Lung (tissue), 12 donors: Measurements from ENCODE around the gene GRIN3B. TPM values are rescaled to one million over a fixed set of nuclear protein-coding genes. Genes with fewer than 3 reads are reported as not detected.

Experiments used
- ATAC-seq: fragments of 200-7000 bp; cut with Tn5 transposase; one replicate; pipeline ENCODE4 v1.9.1; 2020; ENCODE audit warnings: moderate number of reproducible peaks; ENCODE audit not compliant: insufficient read depth, low FRiP score
- DNase-seq, 3 donors: peaks; one replicate each; pipeline ENCODE4 v3.0.0-alpha.2; 2013 to 2017
- H3K27ac ChIP-seq, 2 donors: one replicate each; pipeline ENCODE4 v1.5.1; 2013; ENCODE audit warnings: mild to moderate bottlenecking in 2 of 2, moderate library complexity in 2 of 2, control low read depth in 1 of 2, inconsistent platforms in 1 of 2, low read depth in 1 of 2, low read length in 1 of 2
- H3K27me3 ChIP-seq, 3 donors: one replicate each; pipeline ENCODE4 v1.5.1; 2013; ENCODE audit warnings: low read length in 2 of 3; ENCODE audit not compliant: control insufficient read depth in 3 of 3, insufficient read depth in 3 of 3
- H3K36me3 ChIP-seq, 4 donors: one replicate each; pipeline ENCODE4 v1.5.1; 2013; ENCODE audit warnings: low read length in 4 of 4, mild to moderate bottlenecking in 1 of 4, moderate library complexity in 1 of 4; ENCODE audit not compliant: control insufficient read depth in 4 of 4, insufficient read depth in 4 of 4
- H3K4me1 ChIP-seq, 5 donors: one replicate each; pipeline ENCODE4 v1.5.1; 2013; ENCODE audit warnings: low read length in 5 of 5, mild to moderate bottlenecking in 2 of 5, moderate library complexity in 1 of 5; ENCODE audit not compliant: control insufficient read depth in 5 of 5, insufficient read depth in 5 of 5
- H3K4me3 ChIP-seq: one replicate; pipeline ENCODE4 v1.5.1; 2013; ENCODE audit warnings: mild to moderate bottlenecking, control low read depth, moderate library complexity
- H3K9ac ChIP-seq, 2 donors: one replicate each; pipeline ENCODE4 v1.5.1; 2013; ENCODE audit warnings: low read length in 2 of 2, control low read depth in 1 of 2; ENCODE audit not compliant: insufficient read depth in 1 of 2
- H3K9me3 ChIP-seq, 4 donors: one replicate each; pipeline ENCODE4 v1.5.1; 2013; ENCODE audit warnings: low read length in 3 of 4, mild to moderate bottlenecking in 1 of 4, moderate library complexity in 1 of 4; ENCODE audit not compliant: control insufficient read depth in 4 of 4, insufficient read depth in 3 of 4
- CTCF ChIP-seq: IDR thresholded peaks from 2 replicates; pipeline ENCODE4 v1.5.1; 2012; ENCODE audit warnings: mild to moderate bottlenecking; ENCODE audit errors: control extremely low read depth, extremely low read depth
- WGBS, 2 donors: extraction: QIAGEN DNeasy Blood & Tissue Kit; methylation state at CpG; one replicate each; pipeline ENCODE4 v1.1.7; 2013; 5-methylcytosine and 5-hydroxymethylcytosine counted together
- polyA plus RNA-seq, 2 donors: library from polyadenylated mRNA; stranded (reverse); fragments of 200-250 nt; gene quantifications; one replicate each; pipeline ENCODE4 v1.2.1, GENCODE V29; 2013
- total RNA-seq, 2 donors: library from RNA; depleted of rRNA in 1 of 2; stranded (reverse); fragments of >200 nt in 1 of 2; gene quantifications; one replicate each; pipeline ENCODE4 v1.2.1, GENCODE V29; 2014 to 2021
- donor health status: control.
- donor health status: control.
- donor health status: Bipolar disorder and iron deficiency.
- donor health status: healthy.
- donor health status: DM: yes; HTN: yes; CAD: no.

Gene GRIN3B
- total and polyA plus RNA-seq, 4 donors = 1.3 to 11.6 (median 2.4) TPM

GRCh38 chr19:988081-988480, 12.1 kb upstream of the GRIN3B start:
- no peaks in the 10 kb centered on the region for H3K9me3 ChIP-seq
- H3K9ac ChIP-seq = no peak overlapping the region
- no peak overlapping the region for H3K27ac ChIP-seq
- DNase-seq (no peak), ATAC-seq (no peak)
- H3K4me1 ChIP-seq = peaks cover 0 to 10% (median 2%) of the 10 kb centered on the region in 5 donors
- peaks cover 0 to 40% (median 9%) of the 10 kb centered on the region in 4 donors for H3K36me3 ChIP-seq
- no peaks in the 10 kb centered on the region for H3K27me3 ChIP-seq
- no peak overlapping the region for H3K4me3 ChIP-seq
- TF ChIP-seq CTCF = no peak
- 76 to 83% methylated on average over 14 of the region's 14 CpGs for WGBS, 2 donors

- Histone ChIP-seq H3K4me3 (no peak overlapping the region), H3K27ac (no peak overlapping the region), H3K9ac (no peak overlapping the region), H3K9me3 (no peaks in the 10 kb centered on the region), H3K27me3 (no peaks in the 10 kb centered on the region), H3K4me1 (peaks cover 0 to 10% (median 2%) of the 10 kb centered on the region in 5 donors), H3K36me3 (peaks cover 0 to 40% (median 9%) of the 10 kb centered on the region in 4 donors)
- no peak for DNase-seq
- WGBS, 2 donors = 87 to 94% methylated on average over 15 of the region's 15 CpGs
- ATAC-seq = no peak
- TF ChIP-seq CTCF = no peak
Measured at GRCh38 chr19:988510-988909, 11.7 kb upstream of the GRIN3B start.

GRCh38 chr19:989381-990081, 10.7 kb upstream of the GRIN3B start:
- 89% methylated on average over 24 to 25 of the region's 25 CpGs for WGBS, 2 donors

More at GRCh38 chr19:989381-990081, 10.7 kb upstream of the GRIN3B start:
- Histone ChIP-seq H3K9me3 (no peaks in the 10 kb centered on the region), H3K27me3 (no peaks in the 10 kb centered on the region), H3K9ac (no peak overlapping the region), H3K4me1 (peaks cover 0 to 5% (median 0%) of the 10 kb centered on the region in 5 donors), H3K27ac (no peak overlapping the region), H3K4me3 (no peak overlapping the region), H3K36me3 (peaks cover 0 to 49% (median 9%) of the 10 kb centered on the region in 4 donors)
- DNase-seq (no peak), ATAC-seq (no peak)
- TF ChIP-seq CTCF = no peak
